HEK293 (cell line): ENCODE measurements around the gene DOCK3.

ENCODE experiments used
- CTCF ChIA-PET: fragments of 350-600 bp; formaldehyde crosslinking; extraction: SDS; loops from one replicate; lab custom pipeline; 2021; ENCODE audit warnings: antibody characterized with exemption; lab: Yijun Ruan, JAX
- POLR2A ChIA-PET: fragments of 300-600 bp; formaldehyde crosslinking; extraction: SDS; loops from one replicate; lab custom pipeline; 2020; ENCODE audit warnings: antibody characterized with exemption, inconsistent platforms; lab: Yijun Ruan, JAX
- H3K27ac ChIP-seq: fragments of 200-500 bp; sonication (Bioruptor generic); 2 replicates; pipeline ENCODE4 v1.5.1; 2014; ENCODE audit warnings: low read depth, low read length, control low read depth, inconsistent platforms; ENCODE audit errors: extremely low read depth
- H3K36me3 ChIP-seq, 2 experiments: fragments of 200-500 bp in 1 of 2; sonication (Bioruptor generic) in 1 of 2; 1 replicate in 1 of 2; 2 replicates in 1 of 2; pipeline ENCODE4 v1.5.1; 2014 to 2017; ENCODE audit warnings: inconsistent platforms in 2 of 2, low read length in 2 of 2; ENCODE audit not compliant: control insufficient read depth in 2 of 2, insufficient read depth in 1 of 2
- H3K4me1 ChIP-seq: fragments of 200-500 bp; sonication (Bioruptor generic); 2 replicates; pipeline ENCODE4 v1.5.1; 2014; ENCODE audit warnings: mild to moderate bottlenecking, low read length, inconsistent platforms; ENCODE audit not compliant: control insufficient read depth, insufficient read depth
- H3K4me3 ChIP-seq: 2 replicates; pipeline ENCODE4 v1.5.1; 2011; ENCODE audit warnings: low read depth, mild to moderate bottlenecking, control low read depth, low read length, moderate library complexity
- H3K9me3 ChIP-seq: fragments of 200-500 bp; sonication (Bioruptor generic); 2 replicates; pipeline ENCODE4 v1.5.1; 2014; ENCODE audit warnings: low read depth, low read length, inconsistent platforms; ENCODE audit not compliant: control insufficient read depth, insufficient read depth
- GLIS1 ChIP-seq: fragments of 450-650 bp; formaldehyde crosslinking; IDR thresholded peaks from 2 replicates; pipeline ENCODE4 v1.5.1; 2016; ENCODE audit warnings: missing biosample characterization, missing genetic modification characterization
- OVOL3 ChIP-seq: fragments of 450-650 bp; formaldehyde crosslinking; IDR thresholded peaks from 2 replicates; pipeline ENCODE4 v1.5.1; 2016; ENCODE audit warnings: missing biosample characterization, missing genetic modification characterization
- RBAK ChIP-seq: fragments of 450-650 bp; formaldehyde crosslinking; IDR thresholded peaks from 2 replicates; pipeline ENCODE4 v1.5.1; 2016; ENCODE audit warnings: missing biosample characterization, missing genetic modification characterization
- REPIN1 ChIP-seq: fragments of 450-650 bp; formaldehyde crosslinking; IDR thresholded peaks from 2 replicates; pipeline ENCODE4 v1.5.1; 2017; ENCODE audit warnings: missing biosample characterization, missing genetic modification characterization, low read depth
- SALL2 ChIP-seq: fragments of 450-650 bp; formaldehyde crosslinking; IDR thresholded peaks from 2 replicates; pipeline ENCODE4 v1.5.0; 2017; ENCODE audit warnings: missing biosample characterization, mild to moderate bottlenecking, missing genetic modification characterization, borderline replicate concordance
- SCRT1 ChIP-seq: fragments of 450-650 bp; formaldehyde crosslinking; IDR thresholded peaks from 2 replicates; pipeline ENCODE4 v1.5.1; 2016; ENCODE audit warnings: missing biosample characterization, missing genetic modification characterization, borderline replicate concordance
- SETDB1 ChIP-seq: IDR thresholded peaks from one replicate; pipeline ENCODE4 v1.6.1; 2017; ENCODE audit warnings: mild to moderate bottlenecking, low read length, moderate library complexity, mixed read lengths; ENCODE audit not compliant: insufficient read length
- SP7 ChIP-seq: fragments of 450-650 bp; formaldehyde crosslinking; IDR thresholded peaks from 2 replicates; pipeline ENCODE4 v1.5.1; 2016; ENCODE audit warnings: missing biosample characterization, missing genetic modification characterization
- TCF7L2 ChIP-seq: IDR thresholded peaks from 2 replicates; pipeline ENCODE4 v1.6.1; 2011; ENCODE audit warnings: low read depth, mild to moderate bottlenecking, inconsistent platforms, low read length, moderate library complexity, borderline replicate concordance
- TRIM28 ChIP-seq: IDR thresholded peaks from 2 replicates; pipeline ENCODE4 v1.6.1; 2011; ENCODE audit warnings: low read length, control low read depth, borderline replicate concordance
- ZBTB1 ChIP-seq: fragments of 450-650 bp; formaldehyde crosslinking; IDR thresholded peaks from 2 replicates; pipeline ENCODE4 v1.5.1; 2016; ENCODE audit warnings: missing biosample characterization, missing genetic modification characterization
- ZBTB10 ChIP-seq: fragments of 450-650 bp; formaldehyde crosslinking; IDR thresholded peaks from 2 replicates; pipeline ENCODE4 v1.5.1; 2016; ENCODE audit warnings: missing biosample characterization, missing genetic modification characterization
- ZNF10 ChIP-seq: fragments of 450-650 bp; formaldehyde crosslinking; IDR thresholded peaks from 2 replicates; pipeline ENCODE4 v1.5.1; 2017; ENCODE audit warnings: missing biosample characterization, missing genetic modification characterization
- ZNF114 ChIP-seq: fragments of 450-650 bp; formaldehyde crosslinking; IDR thresholded peaks from 2 replicates; pipeline ENCODE4 v1.5.0; 2017; ENCODE audit warnings: missing biosample characterization, missing genetic modification characterization
- ZNF138 ChIP-seq: fragments of 450-650 bp; formaldehyde crosslinking; IDR thresholded peaks from 2 replicates; pipeline ENCODE4 v1.5.1; 2016; ENCODE audit warnings: missing biosample characterization, missing genetic modification characterization, borderline replicate concordance
- ZNF155 ChIP-seq: fragments of 450-650 bp; formaldehyde crosslinking; IDR thresholded peaks from 2 replicates; pipeline ENCODE4 v1.5.1; 2016; ENCODE audit warnings: missing biosample characterization, missing genetic modification characterization
- ZNF214 ChIP-seq: fragments of 450-650 bp; formaldehyde crosslinking; IDR thresholded peaks from 2 replicates; pipeline ENCODE4 v1.5.1; 2017; ENCODE audit warnings: missing biosample characterization, mild to moderate bottlenecking, missing genetic modification characterization, borderline replicate concordance
- ZNF221 ChIP-seq: fragments of 450-650 bp; formaldehyde crosslinking; IDR thresholded peaks from 2 replicates; pipeline ENCODE4 v1.5.1; 2017; ENCODE audit warnings: missing biosample characterization, missing genetic modification characterization, borderline replicate concordance
- ZNF23 ChIP-seq: fragments of 450-650 bp; formaldehyde crosslinking; IDR thresholded peaks from 2 replicates; pipeline ENCODE4 v1.5.1; 2016; ENCODE audit warnings: missing biosample characterization, missing genetic modification characterization, borderline replicate concordance
- ZNF24 ChIP-seq: fragments of 450-650 bp; formaldehyde crosslinking; IDR thresholded peaks from 2 replicates; pipeline ENCODE4 v1.5.1; 2016; ENCODE audit warnings: missing biosample characterization, missing genetic modification characterization
- ZNF266 ChIP-seq: fragments of 450-650 bp; formaldehyde crosslinking; IDR thresholded peaks from 2 replicates; pipeline ENCODE4 v1.5.1; 2016; ENCODE audit warnings: missing biosample characterization, missing genetic modification characterization, low read depth
- ZNF311 ChIP-seq: fragments of 450-650 bp; formaldehyde crosslinking; IDR thresholded peaks from 2 replicates; pipeline ENCODE4 v1.5.1; 2017; ENCODE audit warnings: missing biosample characterization, missing genetic modification characterization, borderline replicate concordance
- ZNF416 ChIP-seq: fragments of 450-650 bp; formaldehyde crosslinking; IDR thresholded peaks from 2 replicates; pipeline ENCODE4 v1.5.1; 2016; ENCODE audit warnings: missing biosample characterization, missing genetic modification characterization
- ZNF433 ChIP-seq: fragments of 450-650 bp; formaldehyde crosslinking; IDR thresholded peaks from 2 replicates; pipeline ENCODE4 v1.5.1; 2016; ENCODE audit warnings: missing biosample characterization, missing genetic modification characterization, low read depth
- ZNF473 ChIP-seq: fragments of 450-650 bp; formaldehyde crosslinking; IDR thresholded peaks from 2 replicates; pipeline ENCODE4 v1.5.1; 2017; ENCODE audit warnings: missing biosample characterization, missing genetic modification characterization
- ZNF560 ChIP-seq: fragments of 450-650 bp; formaldehyde crosslinking; IDR thresholded peaks from 2 replicates; pipeline ENCODE4 v1.5.1; 2017; ENCODE audit warnings: missing biosample characterization, missing genetic modification characterization, borderline replicate concordance
- ZNF561 ChIP-seq: fragments of 450-650 bp; IDR thresholded peaks from 2 replicates; pipeline ENCODE4 v1.5.1; 2018; ENCODE audit warnings: missing biosample characterization, missing genetic modification characterization, borderline replicate concordance
- ZNF580 ChIP-seq: fragments of 450-650 bp; formaldehyde crosslinking; IDR thresholded peaks from 2 replicates; pipeline ENCODE4 v1.5.1; 2016; ENCODE audit warnings: missing biosample characterization, missing genetic modification characterization
- ZNF596 ChIP-seq: fragments of 450-650 bp; IDR thresholded peaks from 2 replicates; pipeline ENCODE4 v1.5.0; 2018; ENCODE audit warnings: missing biosample characterization, mild to moderate bottlenecking, missing genetic modification characterization, moderate library complexity
- ZNF623 ChIP-seq: fragments of 450-650 bp; formaldehyde crosslinking; IDR thresholded peaks from 2 replicates; pipeline ENCODE4 v1.5.1; 2016; ENCODE audit warnings: missing biosample characterization, missing genetic modification characterization
- ZNF626 ChIP-seq: fragments of 450-650 bp; sonication (Bioruptor Pico); formaldehyde crosslinking; IDR thresholded peaks from 2 replicates; pipeline ENCODE4 v1.5.1; 2018; ENCODE audit warnings: missing biosample characterization, missing genetic modification characterization, inconsistent platforms
- ZNF677 ChIP-seq: fragments of 450-650 bp; IDR thresholded peaks from 2 replicates; pipeline ENCODE4 v1.5.0; 2018; ENCODE audit warnings: missing biosample characterization, mild to moderate bottlenecking, missing genetic modification characterization, moderate library complexity
- ZNF777 ChIP-seq: fragments of 450-650 bp; formaldehyde crosslinking; IDR thresholded peaks from 2 replicates; pipeline ENCODE4 v1.5.1; 2017; ENCODE audit warnings: missing biosample characterization, missing genetic modification characterization, borderline replicate concordance
- ZNF837 ChIP-seq: fragments of 450-650 bp; formaldehyde crosslinking; IDR thresholded peaks from 2 replicates; pipeline ENCODE4 v1.5.1; 2016; ENCODE audit warnings: missing biosample characterization, missing genetic modification characterization

Gene DOCK3

DNA sequence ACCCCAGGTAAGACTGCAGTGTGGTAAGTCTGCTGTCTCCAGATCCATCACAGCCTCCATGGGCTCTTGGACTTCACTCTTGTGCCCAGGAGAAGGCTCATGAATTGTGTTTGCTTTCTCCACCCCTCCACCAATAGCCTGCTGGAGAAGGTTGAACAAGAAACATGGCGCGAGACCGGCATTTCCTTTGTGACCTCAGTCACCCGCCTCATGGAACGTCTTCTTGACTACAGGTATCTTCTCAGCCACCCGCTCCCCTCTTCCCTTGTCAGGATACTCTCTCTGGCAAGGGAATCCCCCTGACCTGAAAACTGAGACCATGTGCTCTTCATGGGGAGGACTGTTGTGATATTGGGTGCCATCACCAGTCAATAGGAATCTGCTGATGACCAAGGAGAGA lies 658.3 kb downstream of the DOCK3 start:
- no peak overlapping the region for H3K27ac ChIP-seq
- no peak for TF ChIP-seq ZNF214
- TF ChIP-seq ZNF221 (tag by site-specific recombination), result no peak
- no peak for TF ChIP-seq ZNF837
- no peak for TF ChIP-seq ZNF596
- no peak for TF ChIP-seq SP7 (tag by site-specific recombination)
- no peak for TF ChIP-seq ZBTB10
- TF ChIP-seq RBAK (tag by site-specific recombination), result no peak
- TF ChIP-seq ZNF155 (tag by site-specific recombination), result no peak
- TF ChIP-seq ZNF23 (tag by site-specific recombination), result no peak
- no peak for TF ChIP-seq SALL2
- no peak for TF ChIP-seq ZNF580 (tag by site-specific recombination)
- no peak for TF ChIP-seq ZNF473 (tag by site-specific recombination)
- TF ChIP-seq ZNF114 (tag by site-specific recombination), result no peak
- TF ChIP-seq, all 188 proteins: peak for 0
- ChIA-PET CTCF (no interaction called here), POLR2A (no interaction called here)
- Histone ChIP-seq H3K4me3 (no peak overlapping the region), H3K36me3 (peaks cover 0 to 19% of the 10 kb centered on the region in 2 experiments; a peak in 1 of 3 replicates), H3K9me3 (no peaks in the 10 kb centered on the region), H3K4me1 (no peaks in the 10 kb centered on the region)

- ChIA-PET POLR2A (no interaction called here), CTCF (no interaction called here)
- no peak overlapping the region for H3K4me3 ChIP-seq
These were observed 661.5 kb downstream of the DOCK3 start for GRCh38 chr3:51336261-51336660.

GRCh38 chr3:51337666-51338065 lies 662.9 kb downstream of the DOCK3 start:
- Histone ChIP-seq H3K4me3 (no peak overlapping the region), H3K36me3 (peaks cover 0 to 36% of the 10 kb centered on the region in 2 experiments; a peak in 1 of 3 replicates), H3K9me3 (no peaks in the 10 kb centered on the region), H3K4me1 (0 out of 2 replicates have a peak, but pooled peaks cover 2% of the 10 kb centered on the region), H3K27ac (no peak overlapping the region)
- ChIA-PET CTCF (no interaction called here), POLR2A (no interaction called here)
- no peak for TF ChIP-seq SCRT1
- no peak for TF ChIP-seq TCF7L2
- TF ChIP-seq ZNF777 (tag by site-specific recombination), result no peak
- no peak for TF ChIP-seq ZNF626 (tag by site-specific recombination)
- no peak for TF ChIP-seq ZNF311 (tag by site-specific recombination)
- no peak for TF ChIP-seq ZNF623 (tag by site-specific recombination)
- no peak for TF ChIP-seq ZNF560 (tag by site-specific recombination)
- no peak for TF ChIP-seq ZNF561 (tag by site-specific recombination)
- no peak for TF ChIP-seq TRIM28
- no peak for TF ChIP-seq SP7 (tag by site-specific recombination)
- TF ChIP-seq ZNF433 (tag by site-specific recombination), result no peak
- no peak for TF ChIP-seq ZNF24 (tag by site-specific recombination)
- TF ChIP-seq ZNF266 (tag by site-specific recombination), result no peak
- no peak for TF ChIP-seq ZBTB1
- TF ChIP-seq ZNF10, result no peak
- TF ChIP-seq ZNF155 (tag by site-specific recombination), result no peak

More at GRCh38 chr3:51336261-51336660, 661.5 kb downstream of the DOCK3 start:
- Histone ChIP-seq H3K9me3 (no peaks in the 10 kb centered on the region), H3K27ac (no peak overlapping the region), H3K36me3 (peaks cover 0 to 32% of the 10 kb centered on the region in 2 experiments; a peak in 1 of 3 replicates), H3K4me1 (0 out of 2 replicates have a peak, but pooled peaks cover 2% of the 10 kb centered on the region)
- TF ChIP-seq ZNF138 (tag by site-specific recombination), result no peak
- no peak for TF ChIP-seq REPIN1
- no peak for TF ChIP-seq OVOL3 (tag by site-specific recombination)
- TF ChIP-seq ZNF23 (tag by site-specific recombination), result no peak
- TF ChIP-seq ZNF677 (tag by site-specific recombination), result no peak
- no peak for TF ChIP-seq GLIS1 (tag by site-specific recombination)
- no peak for TF ChIP-seq ZNF416 (tag by site-specific recombination)
- no peak for TF ChIP-seq SETDB1
